Nephron (organoid): ENCODE data around the gene MEAF6.

Experiments used
- H3K27ac Mint-ChIP-seq, 3 experiments: 2 replicates each; pipeline ENCODE4 v1.8.0; 2020; ENCODE audit warnings: mixed read lengths in 3 of 3, mild to moderate bottlenecking in 2 of 3, moderate library complexity in 1 of 3
- H3K27me3 Mint-ChIP-seq: 2 replicates; pipeline ENCODE4 v1.8.0; 2021; ENCODE audit warnings: low read depth, mild to moderate bottlenecking, moderate library complexity, mixed read lengths
- H3K36me3 Mint-ChIP-seq: 2 replicates; pipeline ENCODE4 v1.8.0; 2020; ENCODE audit warnings: low read depth, mixed read lengths
- H3K4me1 Mint-ChIP-seq: 2 replicates; pipeline ENCODE4 v1.8.0; 2020; ENCODE audit warnings: mixed read lengths
- H3K4me3 Mint-ChIP-seq, 3 experiments: 2 replicates each; pipeline ENCODE4 v1.8.0; 2020; ENCODE audit warnings: mild to moderate bottlenecking in 3 of 3, mixed read lengths in 3 of 3, moderate library complexity in 2 of 3
- H3K9me3 Mint-ChIP-seq: 2 replicates; pipeline ENCODE4 v1.8.0; 2020; ENCODE audit warnings: mixed read lengths
- TF ChIP-seq, protein P1 (sequence below), 3 experiments: fragments of 200-600 bp; sonication (generic); IDR thresholded peaks; one replicate each; pipeline ENCODE4 v1.5.0; 2021; ENCODE audit warnings: antibody characterized with exemption in 3 of 3; ENCODE audit not compliant: unreplicated experiment in 3 of 3

The MEAF6 gene

DNA sequence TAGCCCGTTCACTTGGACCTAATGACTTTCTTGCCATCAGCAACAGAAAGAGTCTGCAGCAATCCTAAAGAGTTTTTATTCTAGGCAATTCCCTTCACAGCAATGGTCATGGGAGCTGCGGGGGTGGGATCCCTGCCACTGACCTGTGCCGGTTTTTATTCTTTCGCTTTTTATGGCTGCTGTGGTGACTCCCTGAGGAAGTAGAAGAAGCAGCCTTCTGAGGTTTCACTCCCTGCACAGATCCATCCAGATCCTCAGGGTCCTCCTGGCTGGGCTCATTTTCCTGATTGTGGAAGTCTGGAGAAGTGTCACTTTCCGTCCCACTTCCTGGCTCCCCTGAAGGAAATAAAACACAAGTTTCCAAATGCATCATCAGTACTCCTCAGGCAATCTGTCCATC is 12.9 kb downstream of the MEAF6 start:
- Mint-ChIP-seq H3K4me1 (peaks cover 4% of the 10 kb centered on the region), H3K27me3 (no peaks in the 10 kb centered on the region), H3K36me3 (peaks cover 53% of the 10 kb centered on the region), H3K27ac (no peak overlapping the region), H3K4me3 (no peak overlapping the region), H3K9me3 (no peaks in the 10 kb centered on the region)
- TF ChIP-seq, protein P1, sequence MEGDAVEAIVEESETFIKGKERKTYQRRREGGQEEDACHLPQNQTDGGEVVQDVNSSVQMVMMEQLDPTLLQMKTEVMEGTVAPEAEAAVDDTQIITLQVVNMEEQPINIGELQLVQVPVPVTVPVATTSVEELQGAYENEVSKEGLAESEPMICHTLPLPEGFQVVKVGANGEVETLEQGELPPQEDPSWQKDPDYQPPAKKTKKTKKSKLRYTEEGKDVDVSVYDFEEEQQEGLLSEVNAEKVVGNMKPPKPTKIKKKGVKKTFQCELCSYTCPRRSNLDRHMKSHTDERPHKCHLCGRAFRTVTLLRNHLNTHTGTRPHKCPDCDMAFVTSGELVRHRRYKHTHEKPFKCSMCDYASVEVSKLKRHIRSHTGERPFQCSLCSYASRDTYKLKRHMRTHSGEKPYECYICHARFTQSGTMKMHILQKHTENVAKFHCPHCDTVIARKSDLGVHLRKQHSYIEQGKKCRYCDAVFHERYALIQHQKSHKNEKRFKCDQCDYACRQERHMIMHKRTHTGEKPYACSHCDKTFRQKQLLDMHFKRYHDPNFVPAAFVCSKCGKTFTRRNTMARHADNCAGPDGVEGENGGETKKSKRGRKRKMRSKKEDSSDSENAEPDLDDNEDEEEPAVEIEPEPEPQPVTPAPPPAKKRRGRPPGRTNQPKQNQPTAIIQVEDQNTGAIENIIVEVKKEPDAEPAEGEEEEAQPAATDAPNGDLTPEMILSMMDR (IDR thresholded peaks at IDR 0.05; ENCODE audit: unreplicated experiment in 3 of 3): no peak

DNA sequence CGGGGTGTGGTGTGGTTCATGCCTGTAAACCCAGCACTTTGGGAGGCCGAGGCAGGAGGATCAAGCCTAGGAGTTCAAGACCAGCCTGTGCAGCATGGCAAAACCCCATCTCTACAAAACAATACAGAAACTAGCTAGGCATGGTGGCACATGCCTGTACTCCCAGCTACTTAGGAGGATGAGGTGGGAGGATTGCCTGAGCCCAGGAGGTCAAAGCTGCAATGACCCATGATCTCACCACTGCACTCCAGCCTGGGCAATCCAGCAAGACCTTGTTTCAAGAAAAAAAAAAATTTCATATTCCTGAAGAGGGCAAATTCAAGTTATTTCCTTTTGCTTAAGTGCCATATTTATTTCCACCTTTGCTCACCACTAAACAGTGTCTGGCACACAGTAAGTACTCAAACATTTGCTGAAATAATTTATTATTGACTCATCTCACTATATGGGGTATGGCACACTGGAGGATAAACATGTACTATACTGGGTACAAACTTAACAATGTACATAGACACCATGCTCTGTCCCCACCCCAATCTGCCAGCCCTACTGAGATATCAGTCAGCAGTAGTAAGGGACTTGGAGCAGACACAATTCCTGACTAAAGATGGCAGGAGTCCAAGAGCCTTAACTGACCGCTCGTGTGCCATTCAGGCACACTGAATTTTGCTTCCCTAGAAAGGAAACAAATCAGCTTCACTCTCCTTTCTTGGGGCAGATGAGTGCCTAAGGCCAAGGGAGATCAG is 15.5 kb downstream of the MEAF6 start:
- Mint-ChIP-seq H3K27me3 (no peaks in the 10 kb centered on the region), H3K36me3 (peaks cover 47% of the 10 kb centered on the region)

GRCh38 chr1:37497832-37498231 is 16.7 kb downstream of the MEAF6 start:
- TF ChIP-seq, protein P1 (IDR thresholded peaks at IDR 0.05; ENCODE audit: unreplicated experiment in 3 of 3): no peak
- Mint-ChIP-seq H3K4me1 (peaks cover 4% of the 10 kb centered on the region), H3K4me3 (no peak overlapping the region), H3K9me3 (no peaks in the 10 kb centered on the region), H3K36me3 (peaks cover 53% of the 10 kb centered on the region), H3K27ac (no peak overlapping the region), H3K27me3 (no peaks in the 10 kb centered on the region)

More for the DNA sequence above, 15.5 kb downstream of the MEAF6 start:
- Mint-ChIP-seq H3K4me3 (no peak overlapping the region), H3K9me3 (no peaks in the 10 kb centered on the region), H3K27ac (no peak overlapping the region), H3K4me1 (peaks cover 4% of the 10 kb centered on the region)
- TF ChIP-seq, protein P1 (IDR thresholded peaks at IDR 0.05; ENCODE audit: unreplicated experiment in 3 of 3): no peak

GRCh38 chr1:37495875-37496274 is 18.7 kb downstream of the MEAF6 start:
- peaks cover 4% of the 10 kb centered on the region for H3K4me1 Mint-ChIP-seq
- H3K4me3 Mint-ChIP-seq: no peak overlapping the region
- H3K27ac Mint-ChIP-seq: no peak overlapping the region
- peaks cover 44% of the 10 kb centered on the region for H3K36me3 Mint-ChIP-seq
- no peaks in the 10 kb centered on the region for H3K9me3 Mint-ChIP-seq
- no peaks in the 10 kb centered on the region for H3K27me3 Mint-ChIP-seq
- TF ChIP-seq, protein P1 (IDR thresholded peaks at IDR 0.05; ENCODE audit: unreplicated experiment in 3 of 3): no peak

DNA sequence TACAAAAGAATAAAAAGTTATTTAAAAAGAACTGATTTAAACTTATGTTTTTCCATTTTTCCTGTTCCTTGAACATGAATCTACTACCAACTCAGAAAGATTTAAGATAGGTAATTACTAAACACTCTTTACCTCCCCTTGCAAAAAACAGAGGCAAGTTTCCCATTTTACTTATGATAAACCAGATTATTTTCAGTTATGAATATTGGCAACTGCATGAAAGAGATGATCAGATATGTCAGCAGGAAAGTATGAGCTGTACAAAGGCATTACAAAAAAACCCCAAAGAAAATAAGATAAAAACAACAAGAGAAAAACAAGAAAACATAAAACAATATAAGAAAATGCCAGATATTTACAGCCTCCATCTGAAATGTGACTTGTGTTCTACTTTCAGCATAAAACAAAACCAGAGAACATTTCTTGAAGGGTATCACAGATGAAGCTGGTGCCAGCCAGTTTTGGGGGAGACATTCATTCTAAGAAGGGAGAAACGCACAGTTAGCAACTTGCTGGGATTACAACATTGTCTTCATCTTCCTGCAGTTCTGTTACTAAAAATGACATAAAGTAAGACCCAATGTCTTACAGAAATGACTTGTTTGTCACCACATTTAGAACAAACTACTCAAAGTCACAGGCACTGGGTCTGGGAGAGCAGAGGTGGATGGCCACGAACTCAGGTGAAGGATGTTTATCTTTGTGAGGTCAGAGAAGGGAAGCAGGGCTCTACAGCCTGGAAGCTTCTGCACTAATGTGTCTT is 21.0 kb downstream of the MEAF6 start:
- peaks cover 42% of the 10 kb centered on the region for H3K36me3 Mint-ChIP-seq

More for the DNA sequence above, 21.0 kb downstream of the MEAF6 start:
- Mint-ChIP-seq H3K4me1 (no peaks in the 10 kb centered on the region), H3K27me3 (no peaks in the 10 kb centered on the region), H3K27ac (no peak overlapping the region), H3K4me3 (no peak overlapping the region), H3K9me3 (no peaks in the 10 kb centered on the region)
- TF ChIP-seq, protein P1 (IDR thresholded peaks at IDR 0.05; ENCODE audit: unreplicated experiment in 3 of 3): no peak
